ENCODE results near the gene CDH4. TPM values are rescaled to one million over a fixed set of nuclear protein-coding genes. Genes with fewer than 3 reads are reported as not detected.

The CDH4 gene
- total RNA-seq, 1 experiment from 2014 or later = 5.3 TPM

- TF ChIP-seq STAT6 (CRISPR knock-in tag; conservative IDR thresholded peaks at IDR 0.05; ENCODE audit: low read depth) = no peak
- TF ChIP-seq ZNF263 (CRISPR knock-in tag; IDR thresholded peaks at IDR 0.05; ENCODE audit: low read depth) = no peak
- no peak for TF ChIP-seq ZNF416 (CRISPR knock-in tag; IDR thresholded peaks at IDR 0.05)
- TF ChIP-seq CBFB (CRISPR knock-in tag; IDR thresholded peaks at IDR 0.05; ENCODE audit: low read depth) = no peak
- TF ChIP-seq E2F4 (CRISPR knock-in tag; IDR thresholded peaks at IDR 0.05; ENCODE audit: borderline replicate concordance, low read depth) = no peak
- no peak for TF ChIP-seq ZNF121 (CRISPR knock-in tag; IDR thresholded peaks at IDR 0.05)
- no peak for TF ChIP-seq RELA (CRISPR knock-in tag; IDR thresholded peaks at IDR 0.05; ENCODE audit: borderline replicate concordance)
- TF ChIP-seq ZNF219 (CRISPR knock-in tag; IDR thresholded peaks at IDR 0.05; ENCODE audit: borderline replicate concordance) = no peak
- TF ChIP-seq AR (CRISPR knock-in tag; IDR thresholded peaks at IDR 0.05) = no peak
- TF ChIP-seq, protein P1, sequence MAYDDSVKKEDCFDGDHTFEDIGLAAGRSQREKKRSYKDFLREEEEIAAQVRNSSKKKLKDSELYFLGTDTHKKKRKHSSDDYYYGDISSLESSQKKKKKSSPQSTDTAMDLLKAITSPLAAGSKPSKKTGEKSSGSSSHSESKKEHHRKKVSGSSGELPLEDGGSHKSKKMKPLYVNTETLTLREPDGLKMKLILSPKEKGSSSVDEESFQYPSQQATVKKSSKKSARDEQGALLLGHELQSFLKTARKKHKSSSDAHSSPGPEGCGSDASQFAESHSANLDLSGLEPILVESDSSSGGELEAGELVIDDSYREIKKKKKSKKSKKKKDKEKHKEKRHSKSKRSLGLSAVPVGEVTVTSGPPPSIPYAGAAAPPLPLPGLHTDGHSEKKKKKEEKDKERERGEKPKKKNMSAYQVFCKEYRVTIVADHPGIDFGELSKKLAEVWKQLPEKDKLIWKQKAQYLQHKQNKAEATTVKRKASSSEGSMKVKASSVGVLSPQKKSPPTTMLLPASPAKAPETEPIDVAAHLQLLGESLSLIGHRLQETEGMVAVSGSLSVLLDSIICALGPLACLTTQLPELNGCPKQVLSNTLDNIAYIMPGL (CRISPR knock-in tag; IDR thresholded peaks at IDR 0.05) = no peak
- TF ChIP-seq ZSCAN18 (CRISPR knock-in tag; IDR thresholded peaks at IDR 0.05) = no peak
These were observed 725.3 kb downstream of the CDH4 start (continued) for GRCh38 chr20:61977419-61977786.

- CTCF ChIA-PET = no interaction called here
- Mint-ChIP-seq H3K36me3 (peaks cover 8% of the 10 kb centered on the region), H3K4me1 (peaks cover 2% of the 10 kb centered on the region; the same call in 1 of the 2 replicates), H3K27ac (no peak overlapping the region), H3K27me3 (ENCODE audit: low read depth) (no peaks in the 10 kb centered on the region), H3K9me3 (no peaks in the 10 kb centered on the region), H3K4me3 (no peak overlapping the region)
- no peak for TF ChIP-seq MLX (CRISPR knock-in tag; IDR thresholded peaks at IDR 0.05)
- TF ChIP-seq ZNF232 (CRISPR knock-in tag; IDR thresholded peaks at IDR 0.05) = no peak
- TF ChIP-seq SMAD4 (CRISPR knock-in tag; IDR thresholded peaks at IDR 0.05) = no peak
- TF ChIP-seq, protein P2, sequence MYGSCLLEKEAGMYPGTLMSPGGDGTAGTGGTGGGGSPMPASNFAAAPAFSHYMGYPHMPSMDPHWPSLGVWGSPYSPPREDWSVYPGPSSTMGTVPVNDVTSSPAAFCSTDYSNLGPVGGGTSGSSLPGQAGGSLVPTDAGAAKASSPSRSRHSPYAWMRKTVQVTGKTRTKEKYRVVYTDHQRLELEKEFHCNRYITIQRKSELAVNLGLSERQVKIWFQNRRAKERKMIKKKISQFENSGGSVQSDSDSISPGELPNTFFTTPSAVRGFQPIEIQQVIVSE (CRISPR knock-in tag; IDR thresholded peaks at IDR 0.05; ENCODE audit: borderline replicate concordance) = no peak
- TF ChIP-seq TEAD1 (CRISPR knock-in tag; IDR thresholded peaks at IDR 0.05) = no peak
- TF ChIP-seq ZNF219 (CRISPR knock-in tag; IDR thresholded peaks at IDR 0.05; ENCODE audit: borderline replicate concordance) = no peak
- no peak for TF ChIP-seq ELF4 (CRISPR knock-in tag; IDR thresholded peaks at IDR 0.05; ENCODE audit: low read depth)
- TF ChIP-seq, protein P3, sequence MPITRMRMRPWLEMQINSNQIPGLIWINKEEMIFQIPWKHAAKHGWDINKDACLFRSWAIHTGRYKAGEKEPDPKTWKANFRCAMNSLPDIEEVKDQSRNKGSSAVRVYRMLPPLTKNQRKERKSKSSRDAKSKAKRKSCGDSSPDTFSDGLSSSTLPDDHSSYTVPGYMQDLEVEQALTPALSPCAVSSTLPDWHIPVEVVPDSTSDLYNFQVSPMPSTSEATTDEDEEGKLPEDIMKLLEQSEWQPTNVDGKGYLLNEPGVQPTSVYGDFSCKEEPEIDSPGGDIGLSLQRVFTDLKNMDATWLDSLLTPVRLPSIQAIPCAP (CRISPR knock-in tag; IDR thresholded peaks at IDR 0.05) = no peak
- TF ChIP-seq ZNF416 (CRISPR knock-in tag; IDR thresholded peaks at IDR 0.05) = no peak
- TF ChIP-seq, protein P1 (CRISPR knock-in tag; IDR thresholded peaks at IDR 0.05) = no peak
- POLR2A ChIA-PET = no interaction called here
- ATAC-seq (no peak), DNase-seq (ENCODE audit: low spot score) (no peak)
These were observed 726.4 kb downstream of the CDH4 start for GRCh38 chr20:61978491-61978890.
